Neural cell (in vitro differentiated cells): ENCODE data around the gene RIC8B. TPM values are rescaled to one million over a fixed set of nuclear protein-coding genes. Genes with fewer than 3 reads are reported as not detected.

Experiments used
- H2AFZ ChIP-seq: fragments of 200-600, 300-800 bp; sonication (generic), shearing (Covaris generic); 2 replicates; pipeline ENCODE4 v1.6.0; 2014; ENCODE audit warnings: low read depth, mild to moderate bottlenecking, antibody characterized with exemption, low read length, moderate library complexity
- H3F3A ChIP-seq: fragments of 200-600 bp; shearing (Covaris generic); 2 replicates; pipeline ENCODE4 v1.6.1; 2016; ENCODE audit warnings: mild to moderate bottlenecking, moderate library complexity, mixed read lengths, antibody characterized with exemption, low read length; ENCODE audit not compliant: insufficient read depth, poor library complexity, severe bottlenecking
- H3K27ac ChIP-seq: fragments of 200-600, 300-800 bp; sonication (generic), shearing (Covaris generic); 2 replicates; pipeline ENCODE4 v1.5.1; 2014; ENCODE audit warnings: mild to moderate bottlenecking, low read length, moderate library complexity
- H3K27me3 ChIP-seq: fragments of 300-800, 200-600 bp; sonication (generic), shearing (Covaris generic); 2 replicates; pipeline ENCODE4 v1.6.0; 2014; ENCODE audit warnings: mild to moderate bottlenecking, low read depth, low read length, moderate library complexity; ENCODE audit not compliant: insufficient read depth
- H3K36me3 ChIP-seq: fragments of 300-800, 200-600 bp; sonication (generic), shearing (Covaris generic); 2 replicates; pipeline ENCODE4 v1.5.1; 2014; ENCODE audit warnings: mild to moderate bottlenecking, antibody characterized with exemption, low read length, moderate library complexity; ENCODE audit not compliant: insufficient read depth
- H3K4me2 ChIP-seq: fragments of 300-800, 200-600 bp; sonication (generic), shearing (Covaris generic); 2 replicates; pipeline ENCODE4 v1.6.0; 2014; ENCODE audit warnings: mild to moderate bottlenecking, low read length
- H3K4me3 ChIP-seq: fragments of 300-800, 200-600 bp; sonication (generic), shearing (Covaris generic); 2 replicates; pipeline ENCODE4 v1.5.1; 2014; ENCODE audit warnings: mild to moderate bottlenecking, low read length, moderate library complexity
- H3K79me2 ChIP-seq: fragments of 200-600 bp; shearing (Covaris generic); replicated peaks from 2 replicates; pipeline ENCODE4 v1.6.0; 2014; ENCODE audit warnings: mild to moderate bottlenecking, low read length, moderate library complexity; ENCODE audit not compliant: insufficient read depth
- H3K9ac ChIP-seq: fragments of 300-800, 200-600 bp; sonication (generic), shearing (Covaris generic); 2 replicates; pipeline ENCODE4 v1.6.1; 2016; ENCODE audit warnings: mild to moderate bottlenecking, low read length, mixed read lengths
- H3K9me2 ChIP-seq: fragments of 200-600 bp; shearing (Covaris generic); 2 replicates; pipeline ENCODE4 v1.6.1; 2016; ENCODE audit warnings: mild to moderate bottlenecking, low read length, mixed read lengths; ENCODE audit not compliant: insufficient read depth
- H3K9me3 ChIP-seq: fragments of 200-600, 300-800 bp; sonication (generic), shearing (Covaris generic); 2 replicates; pipeline ENCODE4 v1.6.1; 2016; ENCODE audit warnings: mild to moderate bottlenecking, mixed run types, low read length, moderate library complexity, mixed read lengths
- H4K20me1 ChIP-seq: fragments of 200-600 bp; shearing (Covaris generic); 2 replicates; pipeline ENCODE4 v1.6.1; 2016; ENCODE audit warnings: mild to moderate bottlenecking, mixed run types; ENCODE audit not compliant: insufficient read depth
- EP300 ChIP-seq: fragments of 450-650 bp; conservative IDR thresholded peaks from 2 replicates; pipeline ENCODE4 v1.6.1; 2014; ENCODE audit warnings: antibody characterized with exemption, mild to moderate bottlenecking, moderate library complexity; ENCODE audit not compliant: poor library complexity, severe bottlenecking
- EZH2 ChIP-seq: fragments of 200-600, 300-800 bp; shearing (Covaris generic), sonication (generic); IDR thresholded peaks from 2 replicates; pipeline ENCODE4 v1.6.1; 2014; ENCODE audit warnings: antibody characterized with exemption, low read length, borderline replicate concordance, mild to moderate bottlenecking; ENCODE audit not compliant: insufficient read depth, poor library complexity, severe bottlenecking
- MXI1 ChIP-seq: fragments of 450-650 bp; conservative IDR thresholded peaks from 2 replicates; pipeline ENCODE4 v1.6.1; 2014; ENCODE audit warnings: antibody characterized with exemption, mild to moderate bottlenecking; ENCODE audit not compliant: poor library complexity, severe bottlenecking
- POLR2AphosphoS5 ChIP-seq: IDR thresholded peaks from 2 replicates; pipeline ENCODE4 v1.6.1; 2012
- RAD21 ChIP-seq: fragments of 450-650 bp; conservative IDR thresholded peaks from 2 replicates; pipeline ENCODE4 v1.6.1; 2014; ENCODE audit warnings: antibody characterized with exemption, mild to moderate bottlenecking, moderate library complexity
- SMC3 ChIP-seq: fragments of 450-650 bp; conservative IDR thresholded peaks from 2 replicates; pipeline ENCODE4 v1.6.1; 2014; ENCODE audit warnings: antibody characterized with exemption, mild to moderate bottlenecking, moderate library complexity; ENCODE audit not compliant: poor library complexity
- TAF1 ChIP-seq: IDR thresholded peaks from 2 replicates; pipeline ENCODE4 v1.6.1; 2012; ENCODE audit warnings: low read depth
- polyA plus RNA-seq: library from polyadenylated mRNA; depleted of rRNA; stranded (reverse); fragments of >200 nt; gene quantifications from 2 replicates; pipeline ENCODE4 v1.2.3, GENCODE V29; 2014
- TF ChIP-seq, protein P1 (sequence below): IDR thresholded peaks from 2 replicates; pipeline ENCODE4 v1.6.1; 2012; ENCODE audit warnings: borderline replicate concordance
- TF ChIP-seq, protein P2 (sequence below): fragments of 450-650 bp; IDR thresholded peaks from 2 replicates; pipeline ENCODE4 v1.5.1; 2014; ENCODE audit warnings: antibody characterized with exemption, mild to moderate bottlenecking, moderate library complexity; ENCODE audit not compliant: poor library complexity, severe bottlenecking

The RIC8B gene
- polyA plus RNA-seq, 1 donor from 2014 or later = 30.0 TPM

DNA sequence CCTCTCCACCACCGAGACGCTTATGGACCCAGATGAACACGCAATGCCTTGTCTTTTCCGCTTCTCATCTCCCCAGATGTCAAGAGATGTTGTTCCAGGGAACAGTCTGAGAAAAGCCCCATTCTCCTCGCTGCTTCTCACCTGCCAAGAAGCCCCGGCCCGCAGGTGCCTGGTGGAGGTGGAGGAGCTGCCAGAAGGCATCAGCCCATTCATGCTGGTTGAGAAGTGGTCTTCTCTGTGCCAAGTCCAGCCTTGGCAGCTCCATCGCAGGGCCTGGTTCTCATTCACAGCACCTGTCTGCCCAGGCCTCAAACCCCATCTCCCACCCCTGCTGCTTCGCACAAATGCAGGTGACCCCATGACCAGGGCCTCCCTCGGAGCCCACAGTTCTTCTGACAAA, 139.0 kb downstream of the RIC8B start:
- H3K4me3 ChIP-seq = no peak overlapping the region
- H3K36me3 ChIP-seq = no peaks in the 10 kb centered on the region
- H3F3A ChIP-seq = no peaks in the 10 kb centered on the region
- TF ChIP-seq MXI1 = no peak
- TF ChIP-seq TAF1 = no peak
- TF ChIP-seq POLR2AphosphoS5 = no peak
- no peak for TF ChIP-seq RAD21
- TF ChIP-seq, protein P1, sequence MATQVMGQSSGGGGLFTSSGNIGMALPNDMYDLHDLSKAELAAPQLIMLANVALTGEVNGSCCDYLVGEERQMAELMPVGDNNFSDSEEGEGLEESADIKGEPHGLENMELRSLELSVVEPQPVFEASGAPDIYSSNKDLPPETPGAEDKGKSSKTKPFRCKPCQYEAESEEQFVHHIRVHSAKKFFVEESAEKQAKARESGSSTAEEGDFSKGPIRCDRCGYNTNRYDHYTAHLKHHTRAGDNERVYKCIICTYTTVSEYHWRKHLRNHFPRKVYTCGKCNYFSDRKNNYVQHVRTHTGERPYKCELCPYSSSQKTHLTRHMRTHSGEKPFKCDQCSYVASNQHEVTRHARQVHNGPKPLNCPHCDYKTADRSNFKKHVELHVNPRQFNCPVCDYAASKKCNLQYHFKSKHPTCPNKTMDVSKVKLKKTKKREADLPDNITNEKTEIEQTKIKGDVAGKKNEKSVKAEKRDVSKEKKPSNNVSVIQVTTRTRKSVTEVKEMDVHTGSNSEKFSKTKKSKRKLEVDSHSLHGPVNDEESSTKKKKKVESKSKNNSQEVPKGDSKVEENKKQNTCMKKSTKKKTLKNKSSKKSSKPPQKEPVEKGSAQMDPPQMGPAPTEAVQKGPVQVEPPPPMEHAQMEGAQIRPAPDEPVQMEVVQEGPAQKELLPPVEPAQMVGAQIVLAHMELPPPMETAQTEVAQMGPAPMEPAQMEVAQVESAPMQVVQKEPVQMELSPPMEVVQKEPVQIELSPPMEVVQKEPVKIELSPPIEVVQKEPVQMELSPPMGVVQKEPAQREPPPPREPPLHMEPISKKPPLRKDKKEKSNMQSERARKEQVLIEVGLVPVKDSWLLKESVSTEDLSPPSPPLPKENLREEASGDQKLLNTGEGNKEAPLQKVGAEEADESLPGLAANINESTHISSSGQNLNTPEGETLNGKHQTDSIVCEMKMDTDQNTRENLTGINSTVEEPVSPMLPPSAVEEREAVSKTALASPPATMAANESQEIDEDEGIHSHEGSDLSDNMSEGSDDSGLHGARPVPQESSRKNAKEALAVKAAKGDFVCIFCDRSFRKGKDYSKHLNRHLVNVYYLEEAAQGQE = no peak
- TF ChIP-seq EP300 = no peak
- TF ChIP-seq, protein P2, sequence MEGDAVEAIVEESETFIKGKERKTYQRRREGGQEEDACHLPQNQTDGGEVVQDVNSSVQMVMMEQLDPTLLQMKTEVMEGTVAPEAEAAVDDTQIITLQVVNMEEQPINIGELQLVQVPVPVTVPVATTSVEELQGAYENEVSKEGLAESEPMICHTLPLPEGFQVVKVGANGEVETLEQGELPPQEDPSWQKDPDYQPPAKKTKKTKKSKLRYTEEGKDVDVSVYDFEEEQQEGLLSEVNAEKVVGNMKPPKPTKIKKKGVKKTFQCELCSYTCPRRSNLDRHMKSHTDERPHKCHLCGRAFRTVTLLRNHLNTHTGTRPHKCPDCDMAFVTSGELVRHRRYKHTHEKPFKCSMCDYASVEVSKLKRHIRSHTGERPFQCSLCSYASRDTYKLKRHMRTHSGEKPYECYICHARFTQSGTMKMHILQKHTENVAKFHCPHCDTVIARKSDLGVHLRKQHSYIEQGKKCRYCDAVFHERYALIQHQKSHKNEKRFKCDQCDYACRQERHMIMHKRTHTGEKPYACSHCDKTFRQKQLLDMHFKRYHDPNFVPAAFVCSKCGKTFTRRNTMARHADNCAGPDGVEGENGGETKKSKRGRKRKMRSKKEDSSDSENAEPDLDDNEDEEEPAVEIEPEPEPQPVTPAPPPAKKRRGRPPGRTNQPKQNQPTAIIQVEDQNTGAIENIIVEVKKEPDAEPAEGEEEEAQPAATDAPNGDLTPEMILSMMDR = no peak
- no peak for TF ChIP-seq EZH2
- TF ChIP-seq SMC3 = no peak
- H4K20me1 ChIP-seq = no peaks in the 10 kb centered on the region
- no peak overlapping the region for H3K27ac ChIP-seq
- H3K9ac ChIP-seq = no peak overlapping the region
- H3K9me3 ChIP-seq = no peaks in the 10 kb centered on the region
- no peaks in the 10 kb centered on the region for H3K27me3 ChIP-seq
- no peak overlapping the region for H3K4me2 ChIP-seq
- H3K9me2 ChIP-seq = no peaks in the 10 kb centered on the region
- no peaks in the 10 kb centered on the region for H3K79me2 ChIP-seq
- no peak overlapping the region for H2AFZ ChIP-seq

DNA sequence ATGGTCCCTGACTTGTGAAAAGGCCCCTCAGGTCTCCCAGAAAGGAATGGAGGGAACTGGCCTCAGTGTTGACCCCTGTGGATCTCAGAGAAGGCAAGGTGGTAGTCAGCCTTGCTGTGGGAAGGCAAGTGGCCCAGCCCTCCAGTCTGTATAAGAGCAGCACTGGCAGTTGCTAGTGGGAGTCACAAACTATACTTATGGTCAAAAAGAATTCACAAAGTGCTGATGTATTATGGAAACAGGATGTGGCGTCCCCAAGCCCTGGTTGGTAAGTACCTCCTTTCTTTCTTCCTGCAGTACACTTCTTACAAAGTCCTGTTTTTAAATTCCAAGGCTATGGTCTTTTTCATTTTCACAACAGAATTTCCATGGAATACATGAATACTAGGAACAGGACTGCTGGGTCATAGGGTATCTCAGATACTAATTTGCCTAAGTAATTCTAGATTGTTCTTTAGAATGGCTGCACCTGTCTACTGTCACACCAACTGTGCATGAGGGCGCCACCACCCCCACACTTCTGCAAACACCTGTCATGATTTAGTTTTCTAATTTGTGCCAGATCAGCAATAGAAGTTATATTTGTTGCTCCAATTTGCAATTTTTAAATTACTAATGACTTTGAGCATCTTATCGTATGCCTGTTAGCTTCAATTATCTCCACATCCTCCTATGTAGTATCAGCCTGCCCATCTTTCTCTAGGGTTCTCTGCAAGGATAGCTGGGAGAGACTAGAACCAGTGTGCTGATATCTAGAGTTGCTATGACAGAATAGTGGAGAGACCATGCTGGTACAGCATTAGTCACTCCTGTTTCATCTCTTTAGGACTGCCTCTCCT, 140.5 kb downstream of the RIC8B start:
- Histone ChIP-seq H3K27ac (no peak overlapping the region), H3K79me2 (no peaks in the 10 kb centered on the region), H3K27me3 (no peaks in the 10 kb centered on the region), H2AFZ (no peak overlapping the region), H3K4me3 (no peak overlapping the region), H3K9me3 (no peaks in the 10 kb centered on the region), H4K20me1 (no peaks in the 10 kb centered on the region), H3K9me2 (no peaks in the 10 kb centered on the region), H3K9ac (no peak overlapping the region), H3K36me3 (no peaks in the 10 kb centered on the region), H3F3A (no peaks in the 10 kb centered on the region), H3K4me2 (no peak overlapping the region)
- TF ChIP-seq EP300 (no peak), MXI1 (no peak), RAD21 (no peak), EZH2 (no peak), POLR2AphosphoS5 (no peak), TAF1 (no peak), SMC3 (no peak)
- TF ChIP-seq, protein P1 = no peak
- TF ChIP-seq, protein P2 = no peak
